Measurements from ENCODE around the gene SERPINA6. TPM values are rescaled to one million over a fixed set of nuclear protein-coding genes. Genes with fewer than 3 reads are reported as not detected.

Gene SERPINA6
- total RNA-seq, 2 donors from 2014 or later = not detected

DNA sequence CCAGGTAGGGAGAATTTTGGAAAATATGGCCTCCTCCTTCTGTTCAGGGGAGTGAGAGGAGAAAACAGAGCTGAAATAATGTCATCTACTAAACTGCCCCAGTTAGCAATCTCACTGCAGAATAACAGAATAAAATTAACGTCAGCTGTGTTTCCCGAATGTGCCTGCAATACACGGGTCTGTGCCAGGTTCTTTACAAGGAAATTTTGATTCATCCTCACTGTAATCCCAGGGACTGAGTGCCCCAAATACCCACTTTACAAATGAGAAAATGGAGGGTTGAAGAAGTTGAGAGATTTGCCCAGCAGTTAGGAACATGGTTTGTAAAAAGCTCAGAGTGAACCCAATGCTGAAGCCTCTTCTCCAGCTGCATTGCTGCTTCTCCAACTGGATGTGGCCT is 21.3 kb upstream of the SERPINA6 start:
- H3K27me3 Mint-ChIP-seq = peaks cover 23 to 27% of the 10 kb centered on the region in 2 donors
- DNase-seq (ENCODE audit: low spot score) = no peak
- H3K4me3 Mint-ChIP-seq = no peak overlapping the region
- H3K36me3 Mint-ChIP-seq = peaks cover 4% of the 10 kb centered on the region
- ATAC-seq = no peak
- H3K4me1 Mint-ChIP-seq (ENCODE audit: low read depth in 2 of 2) = peaks cover 0 to 4% of the 10 kb centered on the region in 2 donors
- H3K27ac Mint-ChIP-seq = no peak overlapping the region
- H3K9me3 Mint-ChIP-seq = peaks cover 6% of the 10 kb centered on the region

GRCh38 chr14:94343238-94344005 is 20.3 kb upstream of the SERPINA6 start:
- H3K27me3 Mint-ChIP-seq = peaks cover 26 to 30% of the 10 kb centered on the region in 2 donors
- peaks cover 4% of the 10 kb centered on the region for H3K36me3 Mint-ChIP-seq
- H3K4me3 Mint-ChIP-seq = no peak overlapping the region
- H3K9me3 Mint-ChIP-seq = peaks cover 10% of the 10 kb centered on the region
- DNase-seq (ENCODE audit: low spot score) (no peak), ATAC-seq (no peak)
- peaks cover 0 to 2% of the 10 kb centered on the region in 2 donors for H3K4me1 Mint-ChIP-seq (ENCODE audit: low read depth in 2 of 2)
- no peak overlapping the region for H3K27ac Mint-ChIP-seq

GRCh38 chr14:94342334-94342934 is 19.3 kb upstream of the SERPINA6 start:
- DNase-seq (ENCODE audit: low spot score) = no peak
- Mint-ChIP-seq H3K27ac (no peak overlapping the region), H3K9me3 (peaks cover 10% of the 10 kb centered on the region), H3K4me3 (no peak overlapping the region), H3K27me3 (peaks cover 26 to 30% of the 10 kb centered on the region in 2 donors), H3K4me1 (ENCODE audit: low read depth in 2 of 2) (peaks cover 0 to 2% of the 10 kb centered on the region in 2 donors), H3K36me3 (peaks cover 4% of the 10 kb centered on the region)
- no peak for ATAC-seq

DNA sequence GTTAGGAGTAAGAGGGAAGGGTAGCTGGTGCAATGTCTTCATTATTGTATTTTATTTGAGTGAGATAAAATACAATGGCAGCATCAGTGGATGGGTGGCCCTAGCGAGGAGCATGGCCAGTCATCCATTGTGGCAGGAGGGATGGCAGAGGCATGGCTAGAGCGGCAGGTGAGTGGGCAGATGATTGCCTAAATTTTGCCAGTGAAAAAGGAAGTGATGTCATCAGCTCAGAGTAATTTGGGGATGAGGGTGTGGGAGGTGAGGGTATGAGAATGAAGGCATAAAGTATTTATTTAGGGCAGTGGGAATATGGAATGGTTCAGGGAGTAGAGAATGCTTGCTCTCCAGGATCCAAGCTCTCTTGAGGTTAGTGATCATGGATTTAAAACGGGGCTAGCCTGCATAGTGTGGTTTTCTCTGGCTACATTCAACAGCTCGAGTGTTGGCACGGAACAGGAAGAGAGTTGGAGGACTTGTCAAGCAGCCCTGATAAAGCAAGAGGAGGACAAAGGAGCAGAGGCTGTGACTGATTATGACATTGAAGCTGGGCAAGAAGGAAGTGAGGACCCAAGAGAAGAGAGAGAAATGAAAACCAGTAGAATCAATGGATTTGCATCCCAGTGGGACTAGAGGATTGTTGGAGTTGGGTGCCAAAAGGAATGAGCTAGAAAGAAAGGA is 18.7 kb upstream of the SERPINA6 start:
- H3K4me1 Mint-ChIP-seq (ENCODE audit: low read depth in 2 of 2) = peaks cover 0 to 2% of the 10 kb centered on the region in 2 donors
- H3K4me3 Mint-ChIP-seq = no peak overlapping the region
- peaks cover 26 to 30% of the 10 kb centered on the region in 2 donors for H3K27me3 Mint-ChIP-seq
- DNase-seq (ENCODE audit: low spot score) (no peak), ATAC-seq (no peak)
- peaks cover 4% of the 10 kb centered on the region for H3K36me3 Mint-ChIP-seq
- H3K27ac Mint-ChIP-seq = no peak overlapping the region
- H3K9me3 Mint-ChIP-seq = peaks cover 10% of the 10 kb centered on the region

- DNase-seq (ENCODE audit: low spot score) = no peak
- no peak for ATAC-seq
- Mint-ChIP-seq H3K27me3 (peaks cover 26 to 35% of the 10 kb centered on the region in 2 donors), H3K4me1 (ENCODE audit: low read depth in 2 of 2) (peaks cover 0 to 2% of the 10 kb centered on the region in 2 donors), H3K36me3 (peaks cover 4% of the 10 kb centered on the region), H3K4me3 (no peak overlapping the region), H3K27ac (no peak overlapping the region), H3K9me3 (peaks cover 10% of the 10 kb centered on the region)
Measured at GRCh38 chr14:94340533-94340932, 17.4 kb upstream of the SERPINA6 start.

DNA sequence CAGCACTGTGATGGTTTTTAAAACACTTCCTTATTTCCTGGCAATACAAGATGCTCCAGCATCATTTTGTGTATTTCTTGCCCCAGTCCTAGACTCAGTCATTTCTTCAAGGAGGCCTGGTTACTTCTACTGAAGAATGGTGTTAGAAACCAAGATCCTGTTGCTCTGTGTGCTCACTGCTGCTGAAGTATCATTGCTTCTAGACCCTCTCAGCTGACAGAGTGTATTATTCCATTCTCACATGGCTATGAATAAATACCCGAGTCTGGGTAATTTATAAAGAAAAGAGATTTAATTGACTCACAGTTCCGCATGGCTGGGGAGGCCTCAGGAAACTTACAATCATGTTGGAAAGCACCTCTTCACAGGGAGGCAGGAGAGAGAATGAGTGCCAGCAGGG is 14.9 kb upstream of the SERPINA6 start:
- peaks cover 26 to 57% of the 10 kb centered on the region in 2 donors for H3K27me3 Mint-ChIP-seq
- H3K36me3 Mint-ChIP-seq = peaks cover 4% of the 10 kb centered on the region
- H3K4me1 Mint-ChIP-seq (ENCODE audit: low read depth in 2 of 2) = peaks cover 0 to 2% of the 10 kb centered on the region in 2 donors
- peaks cover 10% of the 10 kb centered on the region for H3K9me3 Mint-ChIP-seq
- no peak for DNase-seq (ENCODE audit: low spot score)
- H3K27ac Mint-ChIP-seq = no peak overlapping the region
- H3K4me3 Mint-ChIP-seq = no peak overlapping the region
- ATAC-seq = no peak

- peaks cover 4% of the 10 kb centered on the region for H3K36me3 Mint-ChIP-seq
- H3K4me3 Mint-ChIP-seq = no peak overlapping the region
- peaks cover 10% of the 10 kb centered on the region for H3K9me3 Mint-ChIP-seq
- no peak for DNase-seq (ENCODE audit: low spot score)
- peaks cover 29 to 57% of the 10 kb centered on the region in 2 donors for H3K27me3 Mint-ChIP-seq
- no peak for ATAC-seq
- no peak overlapping the region for H3K27ac Mint-ChIP-seq
- peaks cover 0 to 2% of the 10 kb centered on the region in 2 donors for H3K4me1 Mint-ChIP-seq (ENCODE audit: low read depth in 2 of 2)
Measured at GRCh38 chr14:94337274-94337673, 14.1 kb upstream of the SERPINA6 start.

GRCh38 chr14:94334872-94335271 is 11.7 kb upstream of the SERPINA6 start:
- Mint-ChIP-seq H3K4me3 (no peak overlapping the region), H3K27ac (no peak overlapping the region), H3K27me3 (peaks cover 11 to 34% of the 10 kb centered on the region in 2 donors), H3K36me3 (no peaks in the 10 kb centered on the region), H3K9me3 (peaks cover 3% of the 10 kb centered on the region), H3K4me1 (ENCODE audit: low read depth in 2 of 2) (no peaks in the 10 kb centered on the region)
- DNase-seq (ENCODE audit: low spot score) = no peak
- ATAC-seq = no peak

DNA sequence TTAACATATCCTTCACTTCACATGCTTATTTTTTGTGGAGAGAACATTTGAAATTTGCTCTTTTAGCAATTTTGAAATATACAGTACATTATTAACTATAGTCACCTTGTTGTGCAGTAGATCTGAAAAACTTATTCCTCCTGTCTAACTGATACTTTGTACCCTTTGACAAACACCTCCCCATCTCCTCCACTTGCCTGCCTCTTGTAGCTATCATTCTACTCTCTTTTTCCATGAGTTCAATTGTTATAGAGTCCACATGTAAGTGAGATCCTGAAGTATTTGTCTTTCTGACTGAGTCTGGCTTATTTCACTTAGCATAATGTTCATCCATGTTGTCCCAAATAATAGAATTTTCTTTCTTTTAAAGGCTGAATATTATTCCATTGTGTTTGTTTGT is 9.5 kb upstream of the SERPINA6 start:
- Mint-ChIP-seq H3K4me1 (ENCODE audit: low read depth in 2 of 2) (no peaks in the 10 kb centered on the region), H3K27ac (no peak overlapping the region), H3K27me3 (peaks cover 9 to 37% of the 10 kb centered on the region in 2 donors), H3K36me3 (no peaks in the 10 kb centered on the region), H3K4me3 (no peak overlapping the region), H3K9me3 (no peaks in the 10 kb centered on the region)
- ATAC-seq (no peak), DNase-seq (ENCODE audit: low spot score) (no peak)

DNA sequence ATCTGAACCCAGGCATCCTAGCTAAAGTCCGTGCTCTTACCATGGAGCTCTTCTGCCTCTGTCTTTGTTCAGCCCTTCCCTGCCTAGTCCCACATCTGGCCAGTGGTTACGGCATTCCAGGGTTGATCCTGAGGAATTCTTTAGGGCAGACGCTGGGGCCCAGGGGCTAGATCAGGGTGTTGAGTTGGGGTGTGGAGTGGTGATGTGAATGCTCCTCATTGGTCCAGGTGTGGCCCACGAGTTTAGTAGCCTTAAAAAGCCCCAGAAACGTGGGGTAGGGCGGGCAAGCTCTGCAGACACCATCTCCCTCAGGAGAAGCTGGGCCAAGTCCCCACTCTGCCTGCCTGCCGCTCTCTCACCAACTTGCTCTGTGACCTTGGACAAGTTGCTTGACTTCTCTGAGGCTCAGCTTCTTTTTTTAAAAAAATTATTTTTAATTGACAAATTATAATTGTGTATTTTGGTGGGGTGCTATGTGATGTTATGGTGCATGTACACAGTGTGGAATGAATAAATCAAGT is 9.0 kb upstream of the SERPINA6 start:
- H3K9me3 Mint-ChIP-seq = no peaks in the 10 kb centered on the region
- no peak overlapping the region for H3K27ac Mint-ChIP-seq
- H3K4me3 Mint-ChIP-seq = no peak overlapping the region
- H3K36me3 Mint-ChIP-seq = no peaks in the 10 kb centered on the region
- no peak for DNase-seq (ENCODE audit: low spot score)
- ATAC-seq = peak in 1 of 2 donors; percentile 24
- H3K4me1 Mint-ChIP-seq (ENCODE audit: low read depth in 2 of 2) = no peaks in the 10 kb centered on the region
- H3K27me3 Mint-ChIP-seq = peaks cover 9 to 38% of the 10 kb centered on the region in 2 donors

DNA sequence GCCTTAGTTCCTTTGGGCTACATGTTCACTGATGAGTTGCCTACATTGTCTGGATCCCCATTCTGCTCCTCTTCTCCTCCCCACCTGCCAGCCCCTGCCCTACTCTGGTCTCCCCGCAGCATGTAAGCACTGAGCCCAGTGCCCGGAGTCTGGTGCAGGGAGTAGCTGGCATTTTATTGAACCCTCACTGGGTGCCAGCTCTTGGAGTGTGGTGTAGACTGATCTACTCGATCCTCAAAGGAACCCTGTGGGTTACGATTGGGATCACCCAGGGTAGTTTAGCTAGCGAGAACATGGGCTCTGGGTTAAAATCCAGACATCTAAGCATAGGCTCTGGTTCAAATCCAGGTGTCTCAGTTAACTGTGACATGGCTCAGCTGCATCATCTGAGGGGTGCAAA is 8.3 kb upstream of the SERPINA6 start:
- no peak overlapping the region for H3K27ac Mint-ChIP-seq
- peak; percentile 32 to 49 for ATAC-seq
- H3K9me3 Mint-ChIP-seq = no peaks in the 10 kb centered on the region
- H3K36me3 Mint-ChIP-seq = no peaks in the 10 kb centered on the region
- H3K4me3 Mint-ChIP-seq = no peak overlapping the region
- H3K27me3 Mint-ChIP-seq = peaks cover 9 to 38% of the 10 kb centered on the region in 2 donors
- no peak for DNase-seq (ENCODE audit: low spot score)
- H3K4me1 Mint-ChIP-seq (ENCODE audit: low read depth in 2 of 2) = no peaks in the 10 kb centered on the region

DNA sequence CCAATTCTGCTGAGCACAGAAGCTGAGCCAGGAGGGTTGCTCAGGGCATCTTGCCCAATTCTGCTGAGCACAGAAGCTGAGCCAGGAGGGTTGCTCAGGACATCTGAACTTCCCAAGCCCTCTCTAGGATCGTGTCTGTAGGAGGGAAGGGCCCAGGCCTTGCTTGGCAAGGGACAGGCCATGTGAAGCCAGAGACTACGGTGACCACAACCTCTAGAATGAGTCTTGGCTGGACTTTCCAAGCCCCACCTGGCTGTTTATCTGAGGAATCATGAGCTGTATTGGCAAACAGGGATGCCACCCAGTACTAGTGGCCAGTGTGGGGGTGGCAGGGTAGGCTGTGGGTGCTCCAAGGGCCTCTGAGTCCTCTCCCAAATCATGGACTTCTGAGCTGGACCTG is 7.7 kb upstream of the SERPINA6 start:
- Mint-ChIP-seq H3K4me3 (no peak overlapping the region), H3K36me3 (no peaks in the 10 kb centered on the region), H3K27ac (no peak overlapping the region), H3K4me1 (ENCODE audit: low read depth in 2 of 2) (no peaks in the 10 kb centered on the region), H3K27me3 (peaks cover 9 to 36% of the 10 kb centered on the region in 2 donors), H3K9me3 (no peaks in the 10 kb centered on the region)
- DNase-seq (ENCODE audit: low spot score) (no peak), ATAC-seq (peak; percentile 36 to 41)

DNA sequence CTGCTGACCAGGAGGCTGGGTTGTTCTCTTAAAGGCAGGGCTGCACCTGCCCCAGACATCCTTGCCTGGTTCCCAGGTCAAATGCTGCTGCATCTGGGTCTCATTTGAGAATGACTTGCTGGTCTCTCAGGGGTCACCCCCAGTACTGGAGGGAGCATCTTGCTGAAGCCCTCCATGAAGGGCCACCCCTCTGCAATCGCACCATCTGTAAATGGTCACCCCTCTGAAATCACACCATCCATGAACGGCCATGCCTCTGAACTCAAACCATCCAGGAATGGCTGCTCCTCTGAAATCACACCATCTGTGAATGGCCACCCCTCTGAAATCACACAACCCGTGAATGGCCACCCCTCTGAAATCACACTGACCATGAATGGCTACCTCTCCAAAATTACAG is 7.3 kb upstream of the SERPINA6 start:
- ATAC-seq (peak in 1 of 2 donors; percentile 6), DNase-seq (ENCODE audit: low spot score) (no peak)
- Mint-ChIP-seq H3K4me3 (no peak overlapping the region), H3K27ac (no peak overlapping the region), H3K4me1 (ENCODE audit: low read depth in 2 of 2) (no peaks in the 10 kb centered on the region), H3K36me3 (no peaks in the 10 kb centered on the region), H3K9me3 (no peaks in the 10 kb centered on the region), H3K27me3 (peaks cover 9 to 32% of the 10 kb centered on the region in 2 donors)

GRCh38 chr14:94329857-94330256 is 6.7 kb upstream of the SERPINA6 start:
- Mint-ChIP-seq H3K4me1 (ENCODE audit: low read depth in 2 of 2) (no peaks in the 10 kb centered on the region), H3K9me3 (no peaks in the 10 kb centered on the region), H3K27me3 (peaks cover 9 to 26% of the 10 kb centered on the region in 2 donors), H3K4me3 (no peak overlapping the region), H3K36me3 (no peaks in the 10 kb centered on the region), H3K27ac (no peak overlapping the region)
- DNase-seq (ENCODE audit: low spot score) = no peak
- no peak for ATAC-seq
